GM21529 (cell line): ENCODE results near the gene RAD51B.
"Not testable (repeated sequence)": the region's sequence is repeated elsewhere in the genome, so short reads cannot be mapped to it uniquely, and the experiment has no call there.

Experiments
- ATAC-seq: cut with Tn5 transposase; IDR thresholded peaks from one replicate; pipeline ENCODE4 v1.9.1; 2021; ENCODE audit not compliant: unreplicated experiment

Gene RAD51B

GRCh38 chr14:68698773-68699172 lies 879.2 kb downstream of the RAD51B start:
- not testable (repeated sequence) for ATAC-seq

GRCh38 chr14:68701001-68701741 lies 881.6 kb downstream of the RAD51B start:
- ATAC-seq: no peak

DNA sequence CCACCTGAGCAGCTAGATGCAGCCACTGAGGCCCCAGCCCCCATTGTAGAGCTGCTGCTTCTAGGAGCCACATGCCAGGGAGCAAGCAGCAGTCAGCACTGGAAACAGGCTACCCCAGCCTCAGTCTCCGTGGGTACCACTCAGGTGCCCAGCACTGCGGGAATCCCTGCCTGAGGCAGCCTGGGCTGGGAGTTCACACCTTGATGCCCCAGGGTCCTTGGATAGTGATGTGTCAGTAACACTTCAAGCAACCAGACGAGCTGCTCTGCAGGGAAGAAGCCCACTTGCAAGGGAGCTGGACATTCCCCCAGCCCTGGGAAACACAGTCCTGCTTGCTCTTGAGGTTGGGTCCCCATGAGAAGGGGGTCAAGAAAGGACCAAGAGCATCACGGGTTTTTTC lies 882.6 kb downstream of the RAD51B start:
- ATAC-seq: no peak

DNA sequence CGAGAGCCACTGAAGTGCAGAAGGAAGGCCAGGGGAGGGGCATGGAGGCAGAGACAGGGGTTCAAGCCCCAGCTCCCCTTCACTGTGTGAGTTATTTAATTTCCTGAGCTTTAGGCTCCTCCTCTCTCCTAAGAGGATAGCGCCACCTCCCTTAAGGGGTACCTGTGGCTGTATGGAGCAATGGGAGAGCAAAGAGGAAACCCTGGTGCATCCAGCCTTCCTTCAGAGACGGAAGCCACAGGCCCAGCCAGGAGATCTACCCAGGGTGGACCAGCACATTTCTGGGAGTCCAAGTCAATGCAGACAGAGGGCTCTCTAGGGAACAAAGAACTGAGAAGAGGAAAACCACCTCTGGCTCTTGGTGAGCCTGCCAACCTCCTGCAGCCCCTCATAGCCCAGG lies 883.0 kb downstream of the RAD51B start:
- no peak for ATAC-seq

- no peak for ATAC-seq
Measured at GRCh38 chr14:68703093-68703492, 883.5 kb downstream of the RAD51B start.

- ATAC-seq: no peak
Measured at GRCh38 chr14:68704736-68705720, 885.4 kb downstream of the RAD51B start.

DNA sequence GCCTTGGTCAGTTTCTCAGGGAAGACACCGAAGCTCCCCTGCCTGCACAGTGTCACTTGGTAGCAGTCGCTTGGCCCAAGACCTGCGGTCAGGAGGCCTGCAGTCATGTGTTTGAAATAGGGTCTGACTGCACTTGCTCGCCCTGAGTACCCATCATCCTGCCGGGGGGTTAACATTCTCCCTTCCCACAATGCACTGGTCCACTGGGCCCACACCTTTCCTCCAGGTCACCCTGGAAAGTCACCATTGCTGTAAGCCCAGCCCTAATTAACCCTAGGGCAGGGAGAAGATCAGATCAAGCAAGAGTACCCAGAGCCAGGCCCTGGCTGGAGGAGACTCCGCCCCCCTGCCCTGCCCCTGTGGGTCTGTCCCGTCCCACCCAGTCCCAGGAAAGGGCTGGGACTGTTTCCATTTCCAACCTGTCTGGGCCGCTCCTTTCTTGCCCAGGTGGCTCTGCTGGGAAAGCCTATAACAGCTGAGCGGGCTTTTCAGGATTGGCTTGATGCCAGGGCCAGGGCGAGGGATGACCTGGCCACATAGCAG lies 886.2 kb downstream of the RAD51B start:
- ATAC-seq: no peak

- ATAC-seq: no peak
Measured at GRCh38 chr14:68707482-68707881, 887.9 kb downstream of the RAD51B start.

DNA sequence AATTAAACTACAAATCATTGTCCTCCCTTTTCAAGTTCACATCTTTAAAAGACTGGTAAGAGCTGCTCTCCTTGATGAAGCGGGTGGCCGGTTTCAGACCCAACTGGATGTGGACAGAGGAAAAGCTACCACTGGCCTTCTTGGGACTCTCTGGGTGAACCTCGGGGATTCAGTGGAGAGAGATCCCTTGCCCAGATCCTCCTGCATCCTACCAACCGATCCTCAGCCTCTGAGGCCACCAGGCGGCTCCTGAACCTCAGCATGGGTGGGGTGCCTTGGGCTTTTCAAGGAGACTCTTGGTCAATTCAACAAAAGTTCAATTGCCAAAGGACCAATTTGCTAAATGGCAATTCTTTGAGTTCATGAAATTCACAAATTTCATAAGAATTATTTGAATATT lies 888.8 kb downstream of the RAD51B start:
- ATAC-seq: no peak

DNA sequence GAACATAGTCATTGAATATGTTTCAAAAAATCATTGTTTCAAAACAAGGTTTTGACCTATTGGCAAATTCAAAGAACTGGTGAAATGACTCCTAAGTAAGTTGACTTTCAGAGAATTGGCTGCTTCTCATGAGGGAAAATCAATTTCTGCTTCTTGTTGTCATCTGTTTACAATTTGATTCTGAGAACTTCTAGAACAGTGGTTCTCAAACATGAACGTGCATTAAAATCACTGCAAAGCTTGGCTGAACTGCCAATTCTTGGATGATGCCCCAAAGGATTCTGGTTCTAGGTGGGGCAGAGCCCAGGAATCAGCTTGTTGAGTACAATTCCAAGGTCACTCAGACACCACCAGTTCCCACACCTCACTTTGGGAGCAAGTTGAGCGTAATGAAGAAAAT lies 889.4 kb downstream of the RAD51B start:
- no peak for ATAC-seq

DNA sequence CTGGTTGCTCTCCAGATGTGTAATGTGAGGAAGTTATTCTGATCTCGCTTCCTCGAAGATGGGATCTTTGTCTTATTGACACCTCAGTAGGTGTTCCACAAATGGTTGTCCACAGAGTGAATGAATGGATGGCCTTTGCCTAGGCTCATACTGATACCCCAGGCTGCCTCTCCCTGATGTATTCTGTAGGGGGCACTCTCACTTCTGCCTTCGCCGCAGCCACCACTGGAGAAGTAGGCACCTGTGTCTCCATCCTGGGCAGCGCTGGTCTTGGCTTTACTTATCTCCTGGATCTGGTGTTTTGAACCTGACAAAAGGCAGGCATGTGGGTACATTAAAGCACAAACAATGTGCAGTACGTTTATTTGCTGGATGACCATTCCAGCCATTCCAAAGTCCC lies 891.2 kb downstream of the RAD51B start:
- no peak for ATAC-seq

GRCh38 chr14:68711561-68712309 lies 892.2 kb downstream of the RAD51B start:
- ATAC-seq: no peak

GRCh38 chr14:68712703-68713370 lies 893.3 kb downstream of the RAD51B start:
- ATAC-seq: no peak

GRCh38 chr14:68713782-68714181 lies 894.2 kb downstream of the RAD51B start:
- no peak for ATAC-seq

DNA sequence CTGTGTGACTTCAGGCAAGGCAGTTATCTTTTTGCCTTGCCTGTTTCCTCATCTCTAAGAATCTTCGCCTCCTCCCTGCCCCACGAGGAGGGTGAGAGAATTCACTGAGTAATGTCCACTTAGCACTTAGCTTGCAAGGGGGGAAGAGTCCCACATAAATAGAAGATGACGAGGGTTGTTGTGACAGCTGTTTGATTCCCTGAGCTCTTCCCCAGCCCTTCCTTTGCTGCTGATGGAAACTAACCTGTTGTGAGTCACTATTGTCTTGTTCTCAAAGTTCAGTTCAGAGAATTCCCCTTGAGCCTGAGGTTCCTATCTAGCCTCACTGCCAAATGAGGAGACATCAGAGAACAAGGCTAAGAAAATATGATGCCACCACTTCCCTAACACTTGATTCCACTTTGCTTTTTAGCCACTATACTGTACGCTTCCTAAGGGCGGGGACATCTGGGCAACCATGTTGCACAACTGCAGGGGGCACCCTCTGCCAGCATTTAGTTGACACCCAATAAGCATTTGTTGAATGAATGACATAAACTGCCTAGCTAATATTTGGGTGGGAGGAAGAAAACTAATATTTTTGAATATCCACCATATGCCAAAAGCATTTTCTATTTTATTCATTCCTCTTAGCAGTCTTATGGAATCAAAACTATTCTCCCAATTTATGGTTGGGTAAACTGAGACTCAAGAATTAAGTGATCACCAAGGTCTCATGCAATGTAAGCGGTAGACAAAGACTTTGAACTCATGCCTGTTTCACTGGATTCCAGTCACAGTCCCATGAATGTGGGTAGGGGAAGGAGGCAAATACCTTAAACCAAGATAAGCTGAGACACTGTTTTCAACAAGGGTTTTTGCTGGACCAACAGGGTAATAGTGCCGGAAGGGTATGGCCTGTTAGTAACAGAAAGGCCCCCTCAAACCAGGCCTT lies 895.7 kb downstream of the RAD51B start:
- ATAC-seq: no peak

DNA sequence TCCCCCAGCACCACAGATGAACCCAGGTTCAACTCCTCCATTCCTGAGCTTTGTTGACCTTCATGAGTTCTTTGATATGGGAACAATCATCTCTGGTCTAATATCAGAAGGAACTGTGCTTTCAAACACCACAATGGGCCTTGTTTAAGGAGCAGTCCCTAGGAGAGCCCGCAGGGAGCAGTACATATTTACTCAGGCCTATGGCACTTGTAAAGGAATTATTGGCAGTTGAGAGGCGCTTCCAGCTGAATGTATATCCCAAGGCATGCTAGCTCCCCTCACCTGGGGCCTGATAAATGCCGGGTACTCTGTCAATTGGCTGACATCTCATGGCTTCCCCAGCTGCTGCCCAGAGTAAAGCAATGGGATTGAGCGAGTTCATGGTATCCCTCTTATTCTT lies 897.1 kb downstream of the RAD51B start:
- no peak for ATAC-seq

DNA sequence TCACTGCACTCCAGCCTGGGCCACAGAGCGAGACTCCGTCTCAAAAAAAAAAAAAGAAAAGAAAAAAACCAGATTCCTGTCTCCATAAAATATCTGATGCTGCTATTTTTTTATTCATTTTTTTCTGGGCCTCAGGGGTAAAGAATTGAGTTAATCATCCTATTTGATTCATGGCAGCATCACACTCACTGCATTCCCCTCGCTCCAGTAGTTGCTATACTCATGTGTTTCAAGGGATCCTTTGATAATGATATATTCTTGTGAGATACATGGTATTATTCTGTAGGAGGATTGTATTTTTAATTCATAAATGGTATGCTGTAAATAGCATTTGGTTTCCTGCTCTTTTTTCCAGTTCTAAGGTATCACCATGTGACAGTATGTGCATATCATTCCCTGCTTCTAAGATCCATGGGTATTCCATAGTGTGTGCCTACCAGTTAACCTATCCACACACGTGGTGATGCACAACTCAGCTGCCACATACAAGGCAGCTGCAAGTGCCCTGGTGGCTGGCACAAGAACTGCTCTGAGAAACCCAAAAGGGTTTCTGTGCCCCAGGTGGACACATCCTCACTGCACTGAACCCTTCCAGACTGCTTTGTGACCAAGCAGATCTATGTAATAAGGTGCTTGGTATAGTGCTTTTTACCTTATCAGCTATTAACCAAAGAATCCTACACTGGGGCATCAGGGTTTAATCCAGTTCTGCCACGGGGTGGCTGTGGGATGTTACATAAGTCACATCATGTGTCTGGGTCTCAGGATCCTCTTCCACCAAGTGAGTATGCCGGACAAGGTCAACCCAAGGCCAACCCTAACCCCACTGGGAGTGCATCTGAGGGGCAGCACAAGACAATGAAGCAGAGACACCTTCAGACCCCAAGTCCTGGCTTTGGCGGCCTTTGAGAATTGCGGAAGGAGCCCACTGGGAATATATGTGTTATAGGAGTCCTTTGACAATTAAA lies 898.7 kb downstream of the RAD51B start:
- no peak for ATAC-seq

- ATAC-seq: no peak
Measured at GRCh38 chr14:68719634-68720384, 900.2 kb downstream of the RAD51B start.
